ENCODE measurements around the gene GYS2.

DNA sequence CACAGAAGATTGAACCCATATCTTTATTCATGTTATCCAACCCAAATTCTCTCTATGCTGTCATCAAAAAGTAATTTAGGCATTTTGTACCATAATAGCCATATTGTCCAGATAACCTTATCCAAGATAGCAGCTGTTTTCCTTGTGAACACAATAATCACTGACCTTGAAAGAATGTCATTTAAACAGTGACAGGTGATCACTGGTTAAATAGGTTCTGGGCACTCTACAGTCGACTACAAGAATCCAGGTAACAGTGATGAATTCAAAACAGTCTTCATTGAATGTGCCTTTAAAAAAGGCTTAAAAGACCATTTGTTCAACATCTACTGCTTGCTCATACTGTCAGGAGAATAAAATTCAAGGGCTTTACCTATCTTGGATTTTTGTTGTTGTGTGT is 83.1 kb downstream of the GYS2 start:
- TF ChIP-seq, protein P1, sequence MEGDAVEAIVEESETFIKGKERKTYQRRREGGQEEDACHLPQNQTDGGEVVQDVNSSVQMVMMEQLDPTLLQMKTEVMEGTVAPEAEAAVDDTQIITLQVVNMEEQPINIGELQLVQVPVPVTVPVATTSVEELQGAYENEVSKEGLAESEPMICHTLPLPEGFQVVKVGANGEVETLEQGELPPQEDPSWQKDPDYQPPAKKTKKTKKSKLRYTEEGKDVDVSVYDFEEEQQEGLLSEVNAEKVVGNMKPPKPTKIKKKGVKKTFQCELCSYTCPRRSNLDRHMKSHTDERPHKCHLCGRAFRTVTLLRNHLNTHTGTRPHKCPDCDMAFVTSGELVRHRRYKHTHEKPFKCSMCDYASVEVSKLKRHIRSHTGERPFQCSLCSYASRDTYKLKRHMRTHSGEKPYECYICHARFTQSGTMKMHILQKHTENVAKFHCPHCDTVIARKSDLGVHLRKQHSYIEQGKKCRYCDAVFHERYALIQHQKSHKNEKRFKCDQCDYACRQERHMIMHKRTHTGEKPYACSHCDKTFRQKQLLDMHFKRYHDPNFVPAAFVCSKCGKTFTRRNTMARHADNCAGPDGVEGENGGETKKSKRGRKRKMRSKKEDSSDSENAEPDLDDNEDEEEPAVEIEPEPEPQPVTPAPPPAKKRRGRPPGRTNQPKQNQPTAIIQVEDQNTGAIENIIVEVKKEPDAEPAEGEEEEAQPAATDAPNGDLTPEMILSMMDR (IDR thresholded peaks at IDR 0.05; ENCODE audit: insufficient read depth, low read length, poor library complexity, severe bottlenecking): no peak
- TF ChIP-seq EZH2phosphoT487 (conservative IDR thresholded peaks at IDR 0.05; ENCODE audit: low read length): no peak

Data from SU-DHL-6 (cell line).